ENCODE data around the gene SETD5.

Gene SETD5

GRCh38 chr3:9409981-9410854, 12.8 kb downstream of the SETD5 start:
- no peak for DNase-seq (ENCODE audit: extremely low read depth in 1 of 2, low read depth in 1 of 2)

DNA sequence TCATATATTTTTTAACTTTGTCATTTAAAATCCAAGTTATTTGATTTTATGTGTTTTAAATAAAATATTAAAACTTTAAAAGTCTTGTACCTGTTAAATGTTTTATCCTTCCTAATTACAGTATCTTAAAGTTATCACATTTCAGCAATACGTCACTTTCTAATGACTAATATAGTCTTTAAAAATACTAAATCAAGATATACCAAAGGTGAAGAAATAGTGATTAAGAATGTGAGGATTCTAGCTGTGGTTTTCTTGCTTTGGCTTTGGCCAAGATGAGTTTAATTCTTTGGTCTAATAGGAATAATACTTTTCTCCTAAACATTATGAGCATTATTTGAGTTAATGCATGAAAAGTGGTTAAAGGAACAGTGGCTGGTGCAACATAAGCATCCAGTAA, 13.9 kb downstream of the SETD5 start:
- DNase-seq (ENCODE audit: extremely low read depth in 1 of 2, low read depth in 1 of 2), result no peak

GRCh38 chr3:9412293-9412692, 14.9 kb downstream of the SETD5 start:
- no peak for DNase-seq (ENCODE audit: extremely low read depth in 1 of 2, low read depth in 1 of 2)

DNA sequence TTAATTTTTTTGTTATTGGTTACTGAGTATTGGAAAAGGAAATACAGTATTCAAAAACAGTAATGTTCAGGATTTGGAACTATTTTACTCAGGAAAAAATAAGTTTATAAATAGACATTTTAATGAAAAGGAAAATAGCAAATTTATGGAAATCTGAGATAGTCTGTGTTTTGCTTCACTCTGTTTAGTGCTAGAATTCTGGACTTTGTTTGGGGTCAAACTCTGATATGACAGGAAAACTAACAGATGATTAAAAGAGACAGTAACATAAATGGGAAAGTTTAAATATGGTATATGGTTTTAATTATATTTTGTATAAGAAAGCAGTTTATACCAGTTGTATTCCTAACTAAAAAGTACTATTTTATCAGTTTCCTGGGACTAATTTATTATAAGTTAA, 17.4 kb downstream of the SETD5 start:
- no peak for DNase-seq (ENCODE audit: extremely low read depth in 1 of 2, low read depth in 1 of 2)

- DNase-seq (ENCODE audit: extremely low read depth in 1 of 2, low read depth in 1 of 2), result no peak
These were observed 18.2 kb downstream of the SETD5 start for GRCh38 chr3:9415485-9416138.

GRCh38 chr3:9416139-9416780, 18.8 kb downstream of the SETD5 start:
- DNase-seq (ENCODE audit: extremely low read depth in 1 of 2, low read depth in 1 of 2), result no peak

DNA sequence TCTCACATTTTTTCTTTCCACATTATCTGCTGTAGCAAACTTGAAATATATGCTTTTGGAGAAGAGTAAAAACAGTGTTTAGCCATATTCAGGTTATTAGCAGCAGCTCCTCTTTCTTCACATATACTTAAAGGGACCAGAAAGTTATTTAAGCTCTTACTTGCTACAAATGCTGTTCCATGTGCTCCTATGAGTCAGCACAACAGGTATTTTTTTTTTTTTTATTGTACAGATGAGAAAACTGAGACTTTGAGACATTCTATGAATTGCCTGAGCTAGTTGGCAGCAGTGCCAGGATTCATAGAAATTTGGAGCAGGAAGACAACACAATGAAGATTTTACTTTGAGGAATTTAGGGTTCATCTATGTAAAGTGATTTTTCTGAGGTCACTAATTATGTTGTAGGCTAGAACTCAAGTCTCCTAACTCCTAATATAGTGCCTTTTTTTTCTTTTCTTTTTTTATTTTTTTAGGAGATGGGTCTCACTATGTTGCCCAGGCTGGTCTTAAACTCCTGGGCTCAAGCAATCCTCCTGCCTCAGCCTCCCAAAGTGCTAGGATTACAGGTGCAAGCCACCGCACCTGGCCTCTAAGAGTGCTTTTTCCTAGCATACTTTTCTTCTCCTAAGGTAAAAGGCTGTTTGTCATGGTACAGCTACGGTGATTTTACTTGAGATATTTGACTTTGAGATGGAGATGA, 23.6 kb downstream of the SETD5 start:
- no peak for DNase-seq (ENCODE audit: extremely low read depth in 1 of 2, low read depth in 1 of 2)

- DNase-seq (ENCODE audit: extremely low read depth in 1 of 2, low read depth in 1 of 2), result no peak
These were observed 25.5 kb downstream of the SETD5 start for GRCh38 chr3:9422712-9423424.

GRCh38 chr3:9428411-9428810, 31.0 kb downstream of the SETD5 start:
- DNase-seq (ENCODE audit: extremely low read depth in 1 of 2, low read depth in 1 of 2), result no peak

DNA sequence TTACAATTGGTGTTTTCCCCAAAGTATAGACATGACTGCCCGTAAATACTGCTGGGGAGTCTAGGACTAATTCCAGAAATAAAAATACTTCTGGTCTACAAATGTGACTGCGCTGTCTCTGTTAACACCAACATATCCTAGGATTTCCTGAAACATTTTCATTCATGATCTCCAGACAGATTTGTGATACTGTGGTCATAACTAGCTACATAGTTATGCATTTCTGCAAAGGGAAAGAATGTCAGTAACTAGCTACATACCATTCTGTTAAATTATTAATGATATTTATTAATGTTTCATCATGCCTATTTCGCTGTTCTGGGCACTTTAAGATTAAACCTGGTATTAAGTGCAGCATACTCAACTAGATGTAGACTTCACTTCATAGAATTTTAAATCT, 33.3 kb downstream of the SETD5 start:
- DNase-seq (ENCODE audit: extremely low read depth in 1 of 2, low read depth in 1 of 2), result no peak

- DNase-seq (ENCODE audit: extremely low read depth in 1 of 2, low read depth in 1 of 2), result no peak
These were observed 36.5 kb downstream of the SETD5 start for GRCh38 chr3:9433627-9434521.

DNA sequence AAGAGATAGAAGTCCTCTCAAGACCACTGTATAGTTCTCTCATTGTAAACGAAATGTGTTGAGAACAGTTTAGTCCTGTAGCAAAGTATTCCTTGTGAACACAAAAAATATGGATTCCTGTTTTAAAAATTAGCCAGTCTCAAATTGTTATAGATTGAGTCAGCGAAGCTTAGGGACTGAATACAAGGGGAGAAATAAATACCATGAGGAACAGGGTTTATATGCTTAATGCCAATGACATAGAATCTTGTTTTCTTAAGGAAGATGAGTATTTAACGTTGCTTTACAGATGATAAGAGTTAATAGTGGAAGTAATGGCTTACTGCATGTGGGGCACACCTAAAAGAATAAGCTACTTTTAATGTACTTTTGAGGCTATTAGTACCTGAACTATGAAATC, 37.9 kb downstream of the SETD5 start:
- no peak for DNase-seq (ENCODE audit: extremely low read depth in 1 of 2, low read depth in 1 of 2)

DNA sequence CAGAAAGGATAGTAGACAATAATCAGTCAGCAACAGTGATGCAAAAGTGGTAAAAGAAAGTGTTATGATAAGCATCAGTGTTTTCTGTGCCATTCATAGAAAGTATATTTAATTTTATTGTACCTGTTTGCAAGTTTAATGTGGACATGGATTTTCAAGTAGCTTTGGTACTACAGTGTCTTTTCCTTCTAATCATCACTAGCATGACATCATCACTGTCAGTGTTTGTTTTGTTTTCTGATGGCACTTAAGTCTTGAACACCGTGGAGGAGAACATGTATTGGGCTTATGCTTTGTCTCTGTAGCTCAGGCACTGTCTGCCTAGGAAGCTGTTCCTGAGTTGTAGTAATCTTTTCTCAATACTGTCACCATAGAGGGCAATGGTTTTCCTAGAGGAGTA, 41.9 kb downstream of the SETD5 start:
- DNase-seq (ENCODE audit: extremely low read depth in 1 of 2, low read depth in 1 of 2), result no peak

- no peak for DNase-seq (ENCODE audit: extremely low read depth in 1 of 2, low read depth in 1 of 2)
These were observed 44.2 kb downstream of the SETD5 start for GRCh38 chr3:9441501-9442221.

DNA sequence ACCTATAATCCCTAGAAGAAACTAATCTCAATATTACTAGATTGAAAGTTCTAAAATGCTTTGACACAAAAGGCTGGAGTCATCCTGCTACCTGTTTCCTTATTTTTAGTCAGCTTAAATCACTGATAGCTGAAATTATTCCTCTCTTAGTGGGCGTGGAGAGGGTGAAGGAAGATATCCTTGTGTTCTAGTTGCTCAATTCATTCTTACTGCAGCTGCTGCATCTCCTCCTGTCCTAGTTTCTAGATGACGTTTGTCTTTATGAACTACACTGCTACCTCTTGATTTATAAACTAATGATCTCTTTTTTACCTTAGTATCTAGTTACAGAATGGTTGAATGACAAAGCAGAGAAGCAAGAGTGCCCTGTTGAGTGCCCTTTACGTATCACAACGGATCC, 50.7 kb downstream of the SETD5 start:
- DNase-seq (ENCODE audit: extremely low read depth in 1 of 2, low read depth in 1 of 2), result no peak

DNA sequence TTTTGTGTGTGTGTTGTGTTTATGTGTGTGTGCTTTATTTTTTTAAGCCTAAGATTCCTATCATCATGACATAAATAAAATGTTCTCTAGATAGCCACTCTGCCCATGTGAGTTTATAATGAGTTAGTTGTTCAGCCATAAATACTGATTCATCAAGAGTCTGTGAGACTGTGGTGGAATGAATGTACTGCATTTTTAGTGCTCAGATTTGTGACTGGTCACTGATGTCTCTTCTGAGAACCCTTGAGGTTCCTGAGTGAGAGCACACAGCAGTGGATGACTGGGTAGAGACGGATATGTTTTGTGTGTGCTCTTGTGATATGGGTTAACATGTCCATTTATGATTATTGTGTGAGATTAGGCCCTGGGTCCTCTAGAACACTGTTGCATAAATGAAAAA, 51.2 kb downstream of the SETD5 start:
- DNase-seq (ENCODE audit: extremely low read depth in 1 of 2, low read depth in 1 of 2), result no peak

- no peak for DNase-seq (ENCODE audit: extremely low read depth in 1 of 2, low read depth in 1 of 2)
These were observed 52.7 kb downstream of the SETD5 start for GRCh38 chr3:9450126-9450525.

DNA sequence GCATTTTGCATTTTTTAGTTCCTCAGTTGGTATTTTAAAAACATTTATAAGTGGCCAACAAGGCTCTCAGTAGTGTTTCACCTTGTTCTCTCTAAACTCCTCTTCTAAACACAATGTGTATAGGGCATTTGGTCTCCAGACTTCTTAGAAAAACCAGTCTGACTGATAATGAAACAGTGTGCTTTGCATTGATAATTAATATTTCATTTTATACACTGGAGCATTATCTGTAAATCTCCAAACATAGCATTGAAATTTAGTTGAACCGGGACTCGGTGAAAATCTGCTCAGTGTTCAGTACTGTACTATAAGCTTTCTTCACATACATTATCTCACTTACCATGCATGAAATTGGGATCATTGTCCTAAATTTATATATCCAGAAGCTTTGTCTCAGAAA, 53.6 kb downstream of the SETD5 start:
- DNase-seq (ENCODE audit: extremely low read depth in 1 of 2, low read depth in 1 of 2), result no peak

DNA sequence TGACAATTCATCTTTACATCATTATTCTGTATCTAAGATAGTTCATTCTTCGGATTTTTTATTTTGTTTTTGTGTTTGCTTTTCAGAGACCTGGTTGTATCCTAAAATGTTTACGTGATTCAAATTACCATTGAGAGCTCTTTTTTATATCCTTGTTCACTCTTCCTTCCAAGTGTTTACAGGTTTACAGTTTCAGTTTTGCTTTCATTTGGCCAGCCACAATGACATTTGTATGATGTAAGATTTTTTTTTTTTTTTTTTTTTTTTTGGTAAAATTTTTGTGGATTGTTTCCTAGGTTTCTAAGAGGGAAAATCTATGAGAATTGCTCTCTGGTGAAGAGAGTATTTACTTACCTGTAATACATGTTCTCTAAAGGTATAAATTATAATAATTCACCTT, 55.0 kb downstream of the SETD5 start:
- DNase-seq (ENCODE audit: extremely low read depth in 1 of 2, low read depth in 1 of 2), result no peak

Measured in activated CD8-positive, alpha-beta memory T cell treated with anti-CD3 and anti-CD28 coated beads for 1 hour (primary cell).